Fibroblast of mammary gland (primary cell): ENCODE results near the gene MTCP1.

Experiments
- DNase-seq: peaks from one replicate; pipeline ENCODE4 v3.0.0-alpha.2; 2010; ENCODE audit warnings: low read depth
- H3K4me3 ChIP-seq: 2 replicates; pipeline ENCODE4 v1.5.1; 2011; ENCODE audit warnings: low read depth, mild to moderate bottlenecking, low read length, moderate library complexity; ENCODE audit not compliant: control insufficient read depth
- TF ChIP-seq, protein P1 (sequence below): conservative IDR thresholded peaks from 2 replicates; pipeline ENCODE4 v1.5.1; 2011; ENCODE audit warnings: low read depth, low read length, inconsistent platforms; ENCODE audit not compliant: control insufficient read depth, insufficient read depth

Gene MTCP1

DNA sequence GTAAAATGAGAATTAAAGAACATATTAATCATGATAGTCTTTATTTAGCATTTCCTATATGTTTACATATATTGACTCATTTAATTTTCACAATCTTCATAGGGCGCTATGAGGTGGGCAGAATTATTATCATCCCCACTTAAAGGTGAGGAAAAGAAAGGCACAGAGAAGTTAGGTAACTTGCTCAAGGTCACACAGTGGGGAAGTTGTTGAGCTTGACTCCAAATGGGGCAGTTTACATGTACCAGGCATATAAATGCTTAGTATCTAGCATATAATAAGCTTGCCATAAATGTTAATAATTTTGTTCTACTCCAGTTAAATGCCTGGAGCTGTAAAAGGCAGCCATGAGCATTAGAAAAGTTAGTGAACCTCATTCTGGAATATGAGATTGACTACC lies 1.5 kb downstream of the MTCP1 start:
- TF ChIP-seq, protein P1, sequence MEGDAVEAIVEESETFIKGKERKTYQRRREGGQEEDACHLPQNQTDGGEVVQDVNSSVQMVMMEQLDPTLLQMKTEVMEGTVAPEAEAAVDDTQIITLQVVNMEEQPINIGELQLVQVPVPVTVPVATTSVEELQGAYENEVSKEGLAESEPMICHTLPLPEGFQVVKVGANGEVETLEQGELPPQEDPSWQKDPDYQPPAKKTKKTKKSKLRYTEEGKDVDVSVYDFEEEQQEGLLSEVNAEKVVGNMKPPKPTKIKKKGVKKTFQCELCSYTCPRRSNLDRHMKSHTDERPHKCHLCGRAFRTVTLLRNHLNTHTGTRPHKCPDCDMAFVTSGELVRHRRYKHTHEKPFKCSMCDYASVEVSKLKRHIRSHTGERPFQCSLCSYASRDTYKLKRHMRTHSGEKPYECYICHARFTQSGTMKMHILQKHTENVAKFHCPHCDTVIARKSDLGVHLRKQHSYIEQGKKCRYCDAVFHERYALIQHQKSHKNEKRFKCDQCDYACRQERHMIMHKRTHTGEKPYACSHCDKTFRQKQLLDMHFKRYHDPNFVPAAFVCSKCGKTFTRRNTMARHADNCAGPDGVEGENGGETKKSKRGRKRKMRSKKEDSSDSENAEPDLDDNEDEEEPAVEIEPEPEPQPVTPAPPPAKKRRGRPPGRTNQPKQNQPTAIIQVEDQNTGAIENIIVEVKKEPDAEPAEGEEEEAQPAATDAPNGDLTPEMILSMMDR = no peak
- peak overlapping the region; percentile 56 for H3K4me3 ChIP-seq
- no peak for DNase-seq

DNA sequence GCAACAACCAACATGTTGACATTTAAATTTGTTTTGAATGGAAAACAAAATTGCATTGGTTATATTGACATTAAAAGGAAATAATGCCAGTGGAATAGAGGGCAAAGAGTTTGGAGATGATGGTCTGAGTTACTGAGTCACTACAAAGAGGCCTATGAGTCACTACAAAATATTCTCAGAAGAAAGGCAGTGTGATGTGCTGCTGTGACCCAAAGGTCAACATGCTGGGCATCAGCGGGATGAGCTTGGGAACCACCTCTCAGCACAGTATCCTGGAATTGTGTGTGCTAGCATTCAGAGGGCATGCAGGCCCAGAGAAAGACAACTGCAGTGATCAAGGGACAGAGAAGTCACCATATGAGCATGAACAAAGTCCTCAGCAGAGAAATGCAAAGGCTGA lies 2.8 kb downstream of the MTCP1 start:
- peak; percentile 86 for DNase-seq
- H3K4me3 ChIP-seq = no peak overlapping the region
- TF ChIP-seq, protein P1 = no peak

DNA sequence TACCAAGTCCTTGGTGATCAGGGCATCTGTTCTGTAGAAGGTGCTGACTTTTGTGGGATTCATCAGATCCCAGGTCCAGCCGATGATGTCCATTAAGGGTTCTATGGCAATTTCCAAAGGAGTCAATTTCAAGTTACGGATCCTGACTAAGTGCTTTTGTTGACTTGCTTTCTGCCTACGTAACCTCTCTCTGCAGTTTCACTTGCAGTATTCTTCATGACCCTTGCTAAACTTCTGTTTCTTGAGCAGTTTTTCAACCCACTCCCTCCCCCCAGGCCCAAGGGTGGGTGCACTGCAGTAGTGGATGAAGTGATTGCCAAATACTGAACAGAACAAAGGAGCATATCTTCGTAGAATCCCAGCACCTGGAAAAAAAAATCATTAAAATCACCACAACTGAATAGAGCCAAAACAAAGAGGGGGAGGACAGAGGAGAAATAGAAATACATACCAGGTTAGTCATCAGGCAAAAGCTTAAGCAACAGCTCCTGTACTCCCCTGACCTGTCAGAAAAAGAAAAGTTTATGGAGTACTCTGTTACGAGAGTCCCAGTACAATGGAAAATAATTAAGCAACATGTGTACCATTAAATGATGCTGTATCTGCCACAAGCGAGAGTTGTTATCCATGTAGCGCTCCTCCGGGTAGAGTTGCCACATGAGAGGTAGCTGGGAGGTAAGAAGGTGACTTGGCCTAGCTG lies 5.8 kb downstream of the MTCP1 start:
- peak; percentile 73 for DNase-seq
- no peak overlapping the region for H3K4me3 ChIP-seq
- TF ChIP-seq, protein P1 = no peak

DNA sequence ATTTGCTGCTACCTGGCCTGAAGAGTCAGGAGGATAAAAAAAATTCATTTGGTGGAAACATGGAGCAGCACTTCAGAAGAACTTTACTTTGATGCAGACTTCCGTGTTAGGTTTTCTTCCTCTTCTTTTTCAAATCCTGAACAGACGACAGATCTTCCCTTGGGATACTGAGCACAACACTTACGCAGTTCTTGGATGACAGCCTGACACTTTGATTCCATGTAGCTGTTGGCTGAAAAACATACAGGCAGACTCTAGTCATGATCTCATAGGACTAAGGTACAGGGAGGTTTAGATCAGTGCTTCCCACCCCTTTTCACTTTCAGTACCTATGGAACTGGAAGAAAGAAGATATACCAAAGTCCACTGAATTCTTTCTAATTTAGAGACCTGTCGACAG lies 9.2 kb downstream of the MTCP1 start:
- peak; percentile 20 for DNase-seq
- no peak overlapping the region for H3K4me3 ChIP-seq
- TF ChIP-seq, protein P1 = no peak

DNA sequence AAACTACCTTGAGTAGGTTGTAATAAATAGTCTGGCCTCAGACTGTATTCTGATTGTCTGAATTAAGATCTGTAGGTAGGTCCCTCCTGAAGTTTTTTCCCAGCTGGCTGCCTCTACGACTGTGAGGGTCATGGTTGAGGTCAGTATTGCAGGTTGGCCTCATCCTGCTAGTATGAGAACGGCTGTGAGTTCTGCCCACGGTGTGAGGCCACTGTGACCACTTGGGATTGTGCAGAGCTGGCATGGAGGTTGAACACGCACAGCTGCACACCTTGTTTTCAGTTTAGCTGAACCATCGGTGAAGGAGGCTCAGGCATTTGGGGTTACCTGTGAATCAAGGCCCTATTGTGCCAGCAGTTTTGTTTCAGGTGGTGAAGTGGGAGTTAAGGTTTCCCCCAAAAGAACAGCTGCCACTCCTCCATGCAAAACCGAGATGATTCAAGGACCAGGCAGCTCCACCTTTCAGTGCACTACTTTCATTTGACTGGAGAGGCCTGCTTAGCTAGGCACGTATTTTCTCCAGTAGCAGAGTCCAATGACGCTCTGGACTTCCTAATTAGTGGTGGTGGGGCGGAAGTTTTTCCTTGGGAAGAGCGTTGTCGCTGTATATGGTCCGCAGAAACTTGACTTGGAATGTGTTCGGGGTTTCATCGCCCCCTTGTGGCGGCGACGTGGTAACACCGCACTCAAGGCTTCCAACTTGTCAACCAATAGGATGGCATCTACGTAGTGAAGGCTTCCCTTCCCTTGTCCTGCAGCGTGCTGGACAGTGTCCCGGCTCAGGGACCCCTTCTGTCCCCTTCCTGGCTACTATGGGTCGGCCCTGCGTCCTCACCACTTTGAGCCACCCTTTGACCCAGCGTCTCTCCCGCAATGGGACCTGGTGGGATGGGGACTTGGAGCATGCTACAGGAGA lies 13.8 kb downstream of the MTCP1 start:
- TF ChIP-seq, protein P1 = peak; percentile 68
- peak overlapping the region; percentile 23 for H3K4me3 ChIP-seq
- DNase-seq = peak; percentile 78

DNA sequence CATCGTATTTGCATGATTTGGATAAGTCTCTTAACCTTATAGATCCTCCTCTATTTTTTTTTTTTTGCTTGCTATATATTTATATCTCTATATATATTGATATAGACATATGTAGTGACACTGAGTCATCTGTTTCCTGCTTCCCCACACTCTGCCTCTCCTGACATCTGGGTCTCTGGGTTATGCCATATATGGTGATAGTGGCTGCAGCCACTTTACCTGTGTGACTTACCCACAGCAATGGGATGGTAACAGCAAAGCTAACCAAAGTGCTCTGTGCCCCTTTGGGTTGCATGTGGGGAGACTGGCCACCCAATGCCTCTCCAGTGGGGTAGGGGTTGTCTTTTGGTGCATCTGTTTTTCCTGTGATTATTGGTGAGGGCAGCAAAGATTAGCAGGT lies 14.5 kb downstream of the MTCP1 start:
- DNase-seq = no peak
- TF ChIP-seq, protein P1 = no peak
- no peak overlapping the region for H3K4me3 ChIP-seq
